Activated CD4-positive, alpha-beta T cell treated with anti-CD3 and anti-CD28 coated beads, Interleukin-10, Interleukin-2, amounts not matched to agents 100 ng/mL and 50 ng/mL, durations not matched to agents 16 hours and 8 hours (primary cell): ENCODE measurements around the gene CROT.
"Not testable (repeated sequence)": the region's sequence is repeated elsewhere in the genome, so short reads cannot be mapped to it uniquely, and the experiment has no call there.

Experiments
- DNase-seq: peaks from one replicate; pipeline ENCODE4 v3.0.0-alpha.2; 2020

The CROT gene

DNA sequence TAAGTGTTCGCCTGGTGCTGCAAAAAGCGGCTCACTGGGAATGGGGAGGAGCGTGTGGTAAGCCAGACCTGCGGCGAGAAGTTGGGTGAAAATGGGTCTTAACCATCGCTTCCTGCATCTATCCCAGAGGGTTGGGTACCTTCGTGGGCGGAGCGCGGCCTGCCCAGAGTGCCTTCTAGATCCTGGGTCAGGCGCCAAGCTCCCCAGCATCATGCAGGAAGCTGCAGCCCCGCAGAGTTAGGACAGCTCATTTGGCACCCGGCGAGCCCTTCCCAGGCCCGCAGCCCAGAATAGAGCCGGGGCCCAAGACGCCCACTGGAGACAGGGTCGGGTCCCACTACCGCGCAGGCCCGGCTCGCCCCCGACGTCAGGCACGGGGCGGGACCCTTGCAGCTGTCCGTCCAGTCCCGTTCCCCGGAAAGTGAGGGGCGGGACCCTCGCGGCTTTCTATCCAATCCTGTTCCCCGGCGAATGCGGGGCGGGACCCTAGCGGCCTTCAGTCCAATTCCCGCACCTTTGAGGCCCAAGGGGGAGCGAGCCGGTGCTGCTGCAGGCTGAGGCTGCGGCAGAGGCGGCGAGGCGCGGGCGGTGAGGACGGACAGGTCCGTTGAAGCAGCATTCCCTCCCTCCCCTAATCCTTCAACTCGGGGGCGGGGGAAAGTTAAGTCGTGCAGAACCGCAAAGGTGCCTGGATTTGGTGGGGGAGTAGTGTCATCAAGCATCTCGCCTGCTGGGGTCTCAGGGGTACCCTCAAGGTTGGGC is at the start of gene CROT:
TSS of gene CROT (plus strand) at position 499 of the 762 bp plus-strand sequence. CDS start 3,405 bp downstream, outside the sequence.
- DNase-seq, result peak; percentile 96

- DNase-seq, result no peak
These were observed 44.7 kb upstream of the CROT start for GRCh38 chr7:87300756-87301155.

- DNase-seq, result no peak
These were observed 34.6 kb upstream of the CROT start for GRCh38 chr7:87310790-87311419.

DNA sequence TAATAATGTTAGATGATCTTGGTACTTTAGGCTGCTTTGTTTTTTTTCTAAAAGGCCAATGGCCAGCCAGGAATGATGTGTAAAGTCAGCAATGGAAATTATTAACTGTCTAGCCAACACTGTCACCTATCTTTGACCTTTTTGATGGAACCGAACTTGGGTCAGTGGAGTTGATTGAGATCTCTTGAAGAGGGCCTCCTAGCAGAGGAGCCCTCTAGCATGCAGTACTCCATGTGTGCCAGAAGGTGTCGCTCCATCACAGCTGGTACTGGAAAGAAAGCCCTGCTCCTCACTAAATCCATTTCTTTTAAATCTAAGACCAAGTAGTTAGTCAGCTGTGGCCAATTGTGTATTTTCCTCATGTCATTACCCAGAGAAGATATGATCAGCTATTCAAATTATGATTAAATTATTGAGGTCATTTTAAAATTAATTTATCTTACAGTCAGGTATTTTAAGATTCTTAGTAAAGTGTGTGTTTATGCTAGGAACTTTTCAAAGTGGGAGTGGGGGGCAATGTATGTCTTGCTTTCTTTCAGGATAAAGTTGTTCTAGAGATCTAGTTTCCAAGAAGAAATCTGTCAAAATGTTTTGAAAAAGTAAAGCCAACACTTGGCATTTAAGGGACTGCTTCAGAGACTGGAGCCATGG is 33.1 kb upstream of the CROT start:
- DNase-seq, result peak; percentile 69

DNA sequence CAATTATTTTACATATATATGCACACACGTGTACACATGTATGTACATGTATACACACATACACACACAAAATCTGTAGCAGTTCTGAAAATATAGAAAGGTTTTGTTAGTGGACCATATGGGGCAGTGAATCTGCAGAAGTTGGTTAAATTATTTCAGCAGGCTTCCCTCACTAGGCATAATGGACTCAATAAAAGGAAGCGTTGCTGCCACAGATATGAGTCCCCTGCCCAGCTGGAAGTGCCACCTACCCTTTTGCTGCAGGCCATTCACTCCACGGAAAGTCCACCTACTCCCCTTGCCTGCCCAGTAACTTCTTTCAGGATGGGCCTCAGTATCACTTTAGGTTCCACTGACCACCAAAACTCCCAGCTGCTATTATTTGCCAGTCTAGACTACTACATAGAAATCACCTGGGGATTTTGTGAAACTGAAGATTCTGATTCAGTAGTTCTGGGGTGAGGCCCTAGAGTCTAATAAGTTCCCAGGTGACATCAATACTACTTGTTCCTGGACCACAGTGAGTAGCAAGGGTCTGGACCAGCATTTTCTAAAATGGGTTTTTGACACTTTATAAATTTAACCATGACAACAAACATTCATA is 29.3 kb upstream of the CROT start:
- no peak for DNase-seq

DNA sequence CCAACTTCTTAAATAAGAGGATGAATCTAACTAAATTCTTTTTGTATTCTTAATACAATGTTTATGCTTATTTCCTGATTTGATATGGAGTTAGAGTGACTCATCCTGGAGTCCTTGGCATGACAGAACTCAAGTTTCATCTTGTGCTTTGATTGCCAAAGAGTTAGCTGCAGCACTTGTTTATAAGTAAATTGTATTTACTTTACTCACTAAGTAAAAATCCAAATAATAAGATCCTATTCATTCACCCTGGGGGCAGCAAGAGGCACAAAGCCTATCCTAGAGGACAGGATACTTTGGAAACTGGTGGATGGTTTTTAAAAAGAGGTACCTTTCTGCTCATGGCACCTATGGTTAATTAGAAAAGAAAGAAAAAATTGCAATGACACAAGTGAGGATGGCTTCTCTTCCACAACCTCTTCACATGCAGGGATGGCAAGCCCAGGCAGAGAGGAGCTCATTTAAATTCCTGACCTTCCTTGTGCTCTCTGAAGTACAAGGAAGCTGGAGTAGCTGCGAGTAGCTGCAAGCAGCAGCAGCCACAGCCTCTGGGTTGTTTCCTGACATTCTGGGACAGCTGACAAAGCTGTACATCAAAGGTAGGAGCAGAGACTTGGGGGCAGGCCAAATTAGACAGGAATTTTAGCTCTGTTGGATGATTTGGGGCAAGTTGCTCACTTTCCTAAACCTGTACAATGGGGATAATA is 28.5 kb upstream of the CROT start:
- DNase-seq, result no peak

DNA sequence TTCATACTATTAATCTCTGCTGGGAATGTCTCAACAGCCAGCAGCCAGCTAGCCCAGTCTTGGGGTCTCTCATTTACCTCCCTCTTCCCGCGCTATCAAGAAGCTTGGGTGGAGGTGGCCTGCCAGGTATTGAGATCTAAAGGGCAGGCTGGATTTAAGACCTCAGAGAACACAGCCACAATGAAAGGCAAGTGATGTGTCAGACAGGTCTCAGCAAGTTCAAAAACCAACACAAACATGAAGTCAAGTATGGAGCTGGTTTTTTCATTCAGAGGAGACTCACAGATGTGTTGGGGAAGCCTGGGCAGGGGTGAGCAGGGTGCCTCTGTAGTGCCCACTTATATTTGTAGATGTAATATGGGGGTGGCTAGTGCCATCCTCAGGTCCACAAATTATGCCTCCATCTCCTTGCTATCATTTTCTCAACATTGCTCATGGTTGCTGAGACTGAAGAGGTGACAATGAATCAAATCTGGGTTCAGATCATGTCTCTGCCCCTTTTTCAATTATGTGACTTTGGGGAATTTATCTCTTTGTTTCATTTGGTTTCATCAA is 27.7 kb upstream of the CROT start:
- DNase-seq, result no peak

- no peak for DNase-seq
These were observed 26.7 kb upstream of the CROT start for GRCh38 chr7:87318741-87319140.

DNA sequence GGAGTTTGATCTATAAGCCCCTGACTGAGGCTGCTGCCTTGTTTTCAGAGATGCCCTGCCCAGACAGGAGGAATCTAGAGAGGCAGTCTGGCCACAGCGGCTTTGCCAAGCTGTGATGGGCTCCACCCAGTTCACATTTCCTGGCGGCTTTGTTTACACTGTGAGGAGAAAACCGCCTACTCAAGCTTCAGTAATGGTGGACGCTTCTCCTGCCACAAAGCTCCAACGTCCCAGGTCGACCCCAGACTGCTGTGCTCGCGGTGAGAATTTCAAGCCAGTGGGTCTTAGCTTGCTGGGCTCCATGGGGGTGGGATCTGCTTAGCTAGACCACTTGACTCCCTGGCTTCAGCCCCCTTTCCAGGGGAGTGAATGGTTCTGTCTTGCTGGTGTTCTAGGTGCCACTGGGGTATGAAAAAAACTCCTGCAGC is 26.3 kb upstream of the CROT start:
- not testable (repeated sequence) for DNase-seq

GRCh38 chr7:87322912-87323311 is 22.6 kb upstream of the CROT start:
- no peak for DNase-seq

- no peak for DNase-seq
These were observed 19.7 kb upstream of the CROT start for GRCh38 chr7:87325576-87326370.

DNA sequence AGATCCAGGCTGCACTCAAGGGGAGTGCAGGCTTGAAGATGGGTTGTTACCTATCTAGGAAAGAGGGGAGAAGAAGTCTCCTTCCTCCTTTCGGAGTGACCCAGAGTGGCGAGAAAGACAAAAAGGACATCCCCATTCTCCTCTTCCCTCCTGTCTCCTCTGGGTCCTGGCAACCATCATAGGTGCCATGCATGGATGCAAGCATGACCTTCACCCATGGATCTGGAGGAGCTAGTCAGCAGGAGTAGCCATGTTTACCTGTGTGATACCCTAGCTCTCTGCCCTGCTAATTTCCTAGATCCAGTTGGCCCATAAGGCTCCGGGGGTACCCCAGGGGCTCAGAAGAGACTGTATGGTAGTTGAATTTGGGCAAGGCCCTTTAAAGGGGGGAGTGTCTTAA is 17.2 kb upstream of the CROT start:
- DNase-seq, result no peak

DNA sequence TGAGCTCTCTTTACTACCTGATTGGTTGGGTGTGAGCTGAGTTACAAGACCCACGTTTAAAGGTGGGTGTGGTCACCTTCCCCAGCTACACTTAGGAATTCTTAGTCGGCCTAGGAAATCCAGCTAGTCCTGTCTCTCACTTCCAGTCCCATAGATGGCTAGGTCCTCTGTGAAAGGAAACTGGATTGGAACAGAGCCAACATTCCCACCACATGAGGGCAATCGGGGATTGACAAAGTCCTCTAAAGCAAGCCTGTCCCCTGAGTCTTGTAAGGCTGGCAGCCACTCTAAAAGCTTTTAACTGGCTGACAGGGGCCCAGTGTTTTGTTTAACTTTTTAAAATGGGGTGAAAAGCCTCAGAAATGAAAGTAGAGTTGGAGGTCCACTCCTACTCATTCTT is 15.1 kb upstream of the CROT start:
- DNase-seq, result no peak

- no peak for DNase-seq
These were observed 14.5 kb upstream of the CROT start for GRCh38 chr7:87330942-87331341.

GRCh38 chr7:87331687-87332252 is 13.7 kb upstream of the CROT start:
- no peak for DNase-seq

DNA sequence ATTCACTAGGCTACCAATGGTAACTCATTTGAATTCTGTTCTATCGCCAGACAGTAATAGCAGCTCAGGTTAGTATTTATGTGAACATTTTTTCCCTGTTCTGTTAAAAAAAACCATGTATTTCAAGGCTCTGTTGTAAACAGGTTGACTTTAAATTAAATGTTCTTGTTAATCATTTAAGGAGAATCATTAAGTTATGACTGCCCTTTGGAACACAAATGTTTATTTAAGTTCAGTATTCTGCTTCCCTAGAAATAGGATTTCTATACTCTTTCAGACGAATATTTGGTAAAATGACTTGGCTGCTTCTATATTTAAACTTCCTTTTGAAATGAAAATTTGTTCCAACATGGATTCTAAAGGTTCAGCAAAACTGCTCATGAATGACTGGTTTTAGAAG is 13.1 kb upstream of the CROT start:
- no peak for DNase-seq

DNA sequence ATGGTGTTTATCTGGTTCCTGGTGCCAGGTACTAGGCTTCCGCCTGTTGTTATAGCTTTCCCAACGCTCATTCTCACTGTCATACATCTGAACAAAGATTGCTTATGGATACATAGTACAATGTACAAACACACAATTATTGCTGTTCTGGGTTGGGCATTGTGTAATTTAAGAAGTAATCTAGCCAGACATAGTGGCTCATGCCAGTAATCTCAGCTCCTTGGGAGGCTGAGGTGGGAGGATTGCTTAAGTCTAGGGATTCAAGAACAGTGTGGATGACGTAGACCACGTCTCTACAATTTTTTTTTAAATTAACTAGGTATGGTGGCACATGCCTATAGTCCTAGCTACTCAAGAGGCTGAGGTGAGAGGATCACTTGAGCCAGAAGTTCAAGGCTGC is 9.3 kb upstream of the CROT start:
- no peak for DNase-seq

GRCh38 chr7:87337331-87337730 is 8.1 kb upstream of the CROT start:
- DNase-seq, result no peak

DNA sequence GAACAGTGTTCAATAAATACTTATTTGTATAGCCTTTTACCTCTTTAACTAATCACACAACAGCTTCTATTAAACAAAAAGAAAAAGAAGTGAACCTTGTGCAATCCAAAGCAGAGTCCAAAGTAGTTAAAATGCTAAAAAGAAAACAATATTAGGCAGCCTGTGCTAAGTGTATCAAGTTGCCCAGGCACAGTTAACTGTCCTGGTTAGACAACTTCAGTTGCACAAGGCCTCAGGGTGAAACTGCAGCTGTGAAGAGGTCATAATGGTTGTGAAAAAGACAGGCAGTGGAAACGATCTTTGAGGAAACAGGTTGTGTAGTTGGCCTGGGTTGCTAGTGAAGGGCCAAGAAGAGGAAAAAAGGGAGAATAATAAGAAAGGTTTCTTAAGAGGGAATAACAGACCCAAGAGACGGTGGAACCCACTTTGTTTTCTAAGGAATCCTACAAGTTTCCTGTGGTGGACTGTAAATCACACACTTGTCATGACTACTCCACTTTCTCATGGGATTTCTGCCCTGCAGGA is 6.0 kb upstream of the CROT start:
- no peak for DNase-seq

DNA sequence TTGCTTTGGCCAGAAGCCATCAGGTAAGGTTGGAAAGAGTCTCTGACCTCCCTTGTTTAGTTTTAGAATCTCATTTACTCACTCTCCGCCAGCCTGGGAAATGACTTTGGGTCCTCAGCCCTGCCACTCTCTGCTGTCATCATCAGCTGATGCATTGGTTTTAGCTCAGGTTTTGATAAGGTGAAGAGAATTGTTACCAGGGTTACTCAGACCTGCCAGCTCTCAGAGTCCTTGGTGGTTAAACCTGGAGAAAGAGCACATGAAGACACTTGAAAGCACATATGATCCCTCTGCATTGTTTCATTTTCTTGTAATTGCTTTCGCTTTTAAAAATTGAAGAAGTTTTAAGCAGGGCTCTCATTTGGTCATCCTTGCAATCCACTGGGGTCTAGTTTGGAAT is 4.0 kb upstream of the CROT start:
- peak; percentile 9 for DNase-seq

- DNase-seq, result no peak
These were observed 3.2 kb upstream of the CROT start for GRCh38 chr7:87342231-87342630.
